ENCODE measurements around the gene TUFT1. TPM values are rescaled to one million over a fixed set of nuclear protein-coding genes. Genes with fewer than 3 reads are reported as not detected.
"Not testable (repeated sequence)": the region's sequence is repeated elsewhere in the genome, so short reads cannot be mapped to it uniquely, and the experiment has no call there.

The TUFT1 gene
- total RNA-seq, 2 donors from 2014 or later = 2.0 to 2.3 TPM

DNA sequence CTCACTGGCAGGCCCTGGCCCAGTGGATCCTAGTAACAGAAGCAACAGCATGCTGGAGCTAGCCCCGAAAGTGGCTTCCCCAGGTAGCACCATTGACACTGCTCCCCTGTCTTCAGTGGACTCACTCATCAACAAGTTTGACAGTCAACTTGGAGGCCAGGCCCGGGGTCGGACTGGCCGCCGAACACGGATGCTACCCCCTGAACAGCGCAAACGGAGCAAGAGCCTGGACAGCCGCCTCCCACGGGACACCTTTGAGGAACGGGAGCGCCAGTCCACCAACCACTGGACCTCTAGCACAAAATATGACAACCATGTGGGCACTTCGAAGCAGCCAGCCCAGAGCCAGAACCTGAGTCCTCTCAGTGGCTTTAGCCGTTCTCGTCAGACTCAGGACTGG lies 21.2 kb upstream of the TUFT1 start:
- Mint-ChIP-seq H3K4me1 (ENCODE audit: low read depth in 2 of 2) (no peaks in the 10 kb centered on the region), H3K27ac (no peak overlapping the region), H3K4me3 (no peak overlapping the region), H3K27me3 (no peaks in the 10 kb centered on the region), H3K9me3 (no peaks in the 10 kb centered on the region), H3K36me3 (no peaks in the 10 kb centered on the region)
- ATAC-seq (no peak), DNase-seq (ENCODE audit: low spot score) (no peak)

DNA sequence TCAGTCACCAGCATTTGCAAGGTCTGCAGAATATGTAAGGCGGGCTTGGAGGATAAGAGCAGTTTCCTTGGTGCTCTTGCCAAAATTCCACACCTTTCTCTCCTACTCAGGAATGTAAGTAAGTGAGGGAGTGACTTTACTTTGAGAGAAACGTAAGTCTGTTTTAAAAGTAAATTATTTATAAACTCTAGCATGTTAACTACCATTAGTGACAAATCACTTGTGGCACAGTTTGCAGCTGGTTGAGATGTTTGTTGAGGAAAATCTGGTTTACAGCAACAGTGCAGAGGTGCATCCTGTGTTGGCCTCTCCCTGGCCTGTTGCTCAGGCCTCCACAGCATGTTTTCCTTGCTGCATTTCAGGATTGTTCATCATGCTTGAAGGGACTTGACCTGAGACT lies 20.4 kb upstream of the TUFT1 start:
- Mint-ChIP-seq H3K4me1 (ENCODE audit: low read depth in 2 of 2) (no peaks in the 10 kb centered on the region), H3K4me3 (no peak overlapping the region), H3K9me3 (no peaks in the 10 kb centered on the region), H3K27me3 (no peaks in the 10 kb centered on the region), H3K27ac (no peak overlapping the region), H3K36me3 (no peaks in the 10 kb centered on the region)
- ATAC-seq = no peak
- no peak for DNase-seq (ENCODE audit: low spot score)

- Mint-ChIP-seq H3K4me1 (ENCODE audit: low read depth in 2 of 2) (no peaks in the 10 kb centered on the region), H3K9me3 (no peaks in the 10 kb centered on the region)
- no peak for ATAC-seq
Observed at GRCh38 chr1:151520359-151520758, 19.8 kb upstream of the TUFT1 start.

DNA sequence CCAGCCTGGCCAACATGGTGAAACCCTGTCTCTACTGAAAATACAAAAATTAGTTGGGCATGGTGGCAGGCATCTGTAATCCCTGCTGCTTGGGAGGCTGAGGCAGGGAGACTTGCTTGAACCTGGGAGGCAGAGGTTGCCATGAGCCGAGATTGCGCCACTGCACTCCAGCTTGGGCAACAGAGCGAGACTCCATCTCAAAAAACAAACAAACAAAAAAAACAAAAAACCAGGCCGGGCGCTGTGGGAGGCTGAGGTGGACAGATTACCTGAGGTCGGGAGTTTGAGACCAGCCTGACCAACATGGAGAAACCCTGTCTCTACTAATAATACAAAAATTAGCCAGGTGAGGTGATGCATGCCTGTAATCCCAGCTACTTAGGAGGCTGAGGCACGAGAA lies 17.7 kb upstream of the TUFT1 start:
- not testable (repeated sequence) for H3K36me3 Mint-ChIP-seq; H3K27me3 Mint-ChIP-seq; H3K4me3 Mint-ChIP-seq; H3K27ac Mint-ChIP-seq; ATAC-seq; H3K4me1 Mint-ChIP-seq (ENCODE audit: low read depth in 2 of 2); DNase-seq (ENCODE audit: low spot score); H3K9me3 Mint-ChIP-seq

More at GRCh38 chr1:151520359-151520758, 19.8 kb upstream of the TUFT1 start:
- DNase-seq (ENCODE audit: low spot score) = no peak
- H3K4me3 Mint-ChIP-seq = no peak overlapping the region
- H3K27ac Mint-ChIP-seq = no peak overlapping the region
- H3K27me3 Mint-ChIP-seq = no peaks in the 10 kb centered on the region
- H3K36me3 Mint-ChIP-seq = no peaks in the 10 kb centered on the region

- DNase-seq (ENCODE audit: low spot score) (no peak), ATAC-seq (no peak)
- no peaks in the 10 kb centered on the region for H3K36me3 Mint-ChIP-seq
- H3K4me3 Mint-ChIP-seq = no peak overlapping the region
- no peaks in the 10 kb centered on the region for H3K9me3 Mint-ChIP-seq
- H3K4me1 Mint-ChIP-seq (ENCODE audit: low read depth in 2 of 2) = no peaks in the 10 kb centered on the region
- H3K27me3 Mint-ChIP-seq = no peaks in the 10 kb centered on the region
- no peak overlapping the region for H3K27ac Mint-ChIP-seq
Observed at GRCh38 chr1:151523326-151523725, 16.8 kb upstream of the TUFT1 start.

DNA sequence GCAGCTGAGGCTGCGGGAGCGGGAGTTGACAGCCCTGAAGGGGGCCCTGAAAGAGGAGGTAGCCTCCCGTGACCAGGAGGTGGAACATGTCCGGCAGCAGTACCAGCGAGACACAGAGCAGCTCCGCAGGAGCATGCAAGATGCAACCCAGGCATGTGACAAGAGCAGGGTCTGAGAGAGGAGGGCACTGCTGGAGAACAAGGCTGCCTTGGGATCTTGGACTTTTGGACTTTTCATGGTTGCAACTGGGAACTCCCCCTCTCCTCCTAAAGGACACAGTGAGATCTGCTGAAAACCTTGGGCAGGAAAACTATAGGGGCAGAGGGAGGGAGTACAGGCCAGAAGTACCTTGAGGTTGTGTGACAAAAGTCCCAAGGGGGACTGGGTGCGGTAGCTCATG lies 15.4 kb upstream of the TUFT1 start:
- Mint-ChIP-seq H3K4me1 (ENCODE audit: low read depth in 2 of 2) (no peaks in the 10 kb centered on the region), H3K27me3 (no peaks in the 10 kb centered on the region), H3K36me3 (no peaks in the 10 kb centered on the region), H3K4me3 (no peak overlapping the region), H3K9me3 (no peaks in the 10 kb centered on the region), H3K27ac (no peak overlapping the region)
- DNase-seq (ENCODE audit: low spot score) (no peak), ATAC-seq (no peak)

- H3K4me1 Mint-ChIP-seq (ENCODE audit: low read depth in 2 of 2) = no peaks in the 10 kb centered on the region
- no peak overlapping the region for H3K4me3 Mint-ChIP-seq
- H3K27me3 Mint-ChIP-seq = no peaks in the 10 kb centered on the region
- no peak overlapping the region for H3K27ac Mint-ChIP-seq
- no peaks in the 10 kb centered on the region for H3K36me3 Mint-ChIP-seq
- ATAC-seq (no peak), DNase-seq (ENCODE audit: low spot score) (no peak)
- H3K9me3 Mint-ChIP-seq = no peaks in the 10 kb centered on the region
Observed at GRCh38 chr1:151526735-151527525, 13.2 kb upstream of the TUFT1 start.

DNA sequence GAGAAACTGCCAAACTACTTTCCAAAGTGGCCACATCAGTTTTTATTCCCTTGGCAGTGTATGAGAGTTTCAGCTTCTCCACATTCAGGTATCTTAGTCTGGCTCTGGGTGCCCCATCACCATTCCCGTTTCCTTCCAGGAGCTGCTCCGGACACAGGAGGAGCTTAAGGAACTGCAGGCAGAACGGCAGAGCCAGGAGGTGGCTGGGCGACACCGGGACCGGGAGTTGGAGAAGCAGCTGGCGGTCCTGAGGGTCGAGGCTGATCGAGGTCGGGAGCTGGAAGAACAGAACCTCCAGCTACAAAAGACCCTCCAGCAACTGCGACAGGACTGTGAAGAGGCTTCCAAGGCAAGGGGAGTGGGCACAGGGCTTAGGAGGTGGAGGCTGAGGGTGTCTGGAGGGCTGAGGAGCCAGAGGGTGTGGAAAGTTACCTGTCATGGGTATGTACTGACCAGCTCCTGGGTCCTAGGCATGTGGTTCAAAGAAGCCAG lies 10.9 kb upstream of the TUFT1 start:
- no peak overlapping the region for H3K27ac Mint-ChIP-seq

GRCh38 chr1:151529781-151530180 lies 10.3 kb upstream of the TUFT1 start:
- H3K27ac Mint-ChIP-seq = no peak overlapping the region
- no peak overlapping the region for H3K4me3 Mint-ChIP-seq
- no peak for DNase-seq (ENCODE audit: low spot score)
- ATAC-seq = no peak
- H3K9me3 Mint-ChIP-seq = no peaks in the 10 kb centered on the region
- H3K27me3 Mint-ChIP-seq = no peaks in the 10 kb centered on the region
- no peaks in the 10 kb centered on the region for H3K36me3 Mint-ChIP-seq
- H3K4me1 Mint-ChIP-seq (ENCODE audit: low read depth in 2 of 2) = no peaks in the 10 kb centered on the region

More for the DNA sequence above, 10.9 kb upstream of the TUFT1 start:
- Mint-ChIP-seq H3K27me3 (no peaks in the 10 kb centered on the region), H3K9me3 (no peaks in the 10 kb centered on the region), H3K36me3 (no peaks in the 10 kb centered on the region), H3K4me1 (ENCODE audit: low read depth in 2 of 2) (no peaks in the 10 kb centered on the region), H3K4me3 (no peak overlapping the region)
- ATAC-seq = no peak
- DNase-seq (ENCODE audit: low spot score) = no peak

- no peak for DNase-seq (ENCODE audit: low spot score)
- Mint-ChIP-seq H3K4me3 (no peak overlapping the region), H3K27me3 (no peaks in the 10 kb centered on the region), H3K4me1 (ENCODE audit: low read depth in 2 of 2) (no peaks in the 10 kb centered on the region), H3K9me3 (no peaks in the 10 kb centered on the region), H3K36me3 (no peaks in the 10 kb centered on the region), H3K27ac (no peak overlapping the region)
- no peak for ATAC-seq
Observed at GRCh38 chr1:151530461-151530860, 9.6 kb upstream of the TUFT1 start.

DNA sequence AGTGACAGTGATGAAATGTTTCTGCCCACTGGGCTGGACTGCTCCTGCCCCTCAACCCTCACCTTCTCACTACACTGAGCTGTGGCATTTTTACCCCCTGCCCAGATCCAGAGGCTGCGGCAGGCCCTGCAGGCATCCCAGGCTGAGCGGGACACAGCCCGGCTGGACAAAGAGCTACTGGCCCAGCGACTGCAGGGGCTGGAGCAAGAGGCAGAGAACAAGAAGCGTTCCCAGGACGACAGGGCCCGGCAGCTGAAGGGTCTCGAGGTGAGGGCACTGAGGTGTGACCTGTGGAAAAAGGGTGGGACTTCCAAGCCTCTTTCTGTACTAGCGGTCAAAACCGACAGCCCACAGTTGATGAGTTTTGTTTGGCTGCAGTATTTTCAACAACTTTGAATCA lies 6.2 kb upstream of the TUFT1 start:
- Mint-ChIP-seq H3K4me3 (no peak overlapping the region), H3K9me3 (no peaks in the 10 kb centered on the region), H3K36me3 (no peaks in the 10 kb centered on the region), H3K4me1 (ENCODE audit: low read depth in 2 of 2) (no peaks in the 10 kb centered on the region), H3K27ac (no peak overlapping the region), H3K27me3 (no peaks in the 10 kb centered on the region)
- DNase-seq (ENCODE audit: low spot score) (peak; percentile 40), ATAC-seq (no peak)

GRCh38 chr1:151534662-151535278 lies 5.3 kb upstream of the TUFT1 start:
- H3K27me3 Mint-ChIP-seq = no peaks in the 10 kb centered on the region
- H3K27ac Mint-ChIP-seq = no peak overlapping the region
- H3K4me1 Mint-ChIP-seq (ENCODE audit: low read depth in 2 of 2) = no peaks in the 10 kb centered on the region
- H3K9me3 Mint-ChIP-seq = no peaks in the 10 kb centered on the region
- DNase-seq (ENCODE audit: low spot score) (peak; percentile 69), ATAC-seq (peak; percentile 78 to 81)
- H3K4me3 Mint-ChIP-seq = no peak overlapping the region
- no peaks in the 10 kb centered on the region for H3K36me3 Mint-ChIP-seq

DNA sequence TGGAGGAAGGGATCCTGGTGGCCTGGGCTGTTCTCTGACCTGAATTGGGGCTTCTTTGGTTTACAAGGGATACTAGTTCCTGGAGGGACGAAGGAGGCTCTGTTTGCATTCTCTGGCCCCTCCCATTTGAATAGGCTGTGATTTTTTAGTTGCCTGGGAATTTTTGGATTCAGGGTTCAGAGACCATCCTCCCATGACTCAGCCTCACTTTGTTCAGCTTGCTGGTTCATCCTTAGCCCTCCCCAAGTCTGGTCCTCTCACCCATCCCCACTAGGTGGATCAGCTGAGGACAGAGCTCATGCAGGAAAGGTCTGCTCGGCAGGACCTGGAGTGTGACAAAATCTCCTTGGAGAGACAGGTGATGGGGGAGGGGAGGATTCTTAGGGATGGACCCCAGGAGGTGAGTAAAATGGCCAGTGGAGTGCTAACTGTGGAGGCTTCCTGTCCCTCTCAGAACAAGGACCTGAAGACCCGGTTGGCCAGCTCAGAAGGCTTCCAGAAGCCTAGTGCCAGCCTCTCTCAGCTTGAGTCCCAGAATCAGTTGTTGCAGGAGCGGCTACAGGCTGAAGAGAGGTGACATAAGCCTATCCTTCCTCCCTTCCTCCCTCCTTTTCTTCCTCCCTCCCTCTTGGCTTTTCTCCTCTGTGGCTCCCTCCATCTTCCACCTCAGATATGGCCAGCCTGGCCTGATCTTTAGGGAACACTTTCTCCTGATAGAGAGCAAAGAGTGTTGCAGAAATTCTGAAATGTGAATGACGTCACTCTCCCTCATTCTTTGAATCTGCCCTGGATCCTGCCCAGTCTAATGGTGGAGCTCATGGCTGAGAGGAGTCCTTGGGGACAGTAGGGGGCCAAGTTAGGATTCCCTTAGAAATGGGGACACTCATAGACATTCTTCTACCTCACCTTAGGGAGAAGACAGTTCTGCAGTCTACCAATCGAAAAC lies 4.5 kb upstream of the TUFT1 start:
- H3K27me3 Mint-ChIP-seq = no peaks in the 10 kb centered on the region

GRCh38 chr1:151536499-151536898 lies 3.6 kb upstream of the TUFT1 start:
- ATAC-seq (no peak), DNase-seq (ENCODE audit: low spot score) (no peak)
- Mint-ChIP-seq H3K9me3 (no peaks in the 10 kb centered on the region), H3K27ac (no peak overlapping the region), H3K36me3 (no peaks in the 10 kb centered on the region), H3K4me1 (ENCODE audit: low read depth in 2 of 2) (peaks cover 11 to 13% of the 10 kb centered on the region in 2 donors), H3K27me3 (peaks cover 4% of the 10 kb centered on the region in 2 donors), H3K4me3 (no peak overlapping the region)

More for the DNA sequence above, 4.5 kb upstream of the TUFT1 start:
- ATAC-seq = no peak
- no peak overlapping the region for H3K27ac Mint-ChIP-seq
- peak; percentile 15 for DNase-seq (ENCODE audit: low spot score)
- H3K4me3 Mint-ChIP-seq = no peak overlapping the region
- no peaks in the 10 kb centered on the region for H3K36me3 Mint-ChIP-seq
- H3K4me1 Mint-ChIP-seq (ENCODE audit: low read depth in 2 of 2) = peaks cover 2 to 4% of the 10 kb centered on the region in 2 donors
- H3K9me3 Mint-ChIP-seq = no peaks in the 10 kb centered on the region

Data from natural killer cell treated with Interleukin-12 subunit alpha and Interleukin-12 subunit beta and Interleukin-15 and Interleukin-18, amount 100 ng/mL, for 72 hours (primary cell).